MCF 10A (cell line): Measurements from ENCODE around the gene TXNDC16. TPM values are rescaled to one million over a fixed set of nuclear protein-coding genes. Genes with fewer than 3 reads are reported as not detected.
A peak's percentile ranks its signal among the peaks of the same experiment; 100 is the strongest.

Source experiments
- BruUV-seq: library from RNA; stranded (reverse); fragments of 400-500 nt; replicated peaks from 2 replicates; lab custom pipeline; 2021; lab: Mats Ljungman, UMichigan
- CTCF ChIA-PET: fragments of 300-600 bp; sonication (Branson Sonifier 250); formaldehyde crosslinking; extraction: SDS; loops from one replicate; lab custom pipeline; 2021; ENCODE audit warnings: antibody characterized with exemption, inconsistent platforms; lab: Yijun Ruan, JAX
- POLR2A ChIA-PET: fragments of 300-600, 350-650 bp; sonication (Branson Sonifier 250); formaldehyde crosslinking; extraction: SDS; loops from one replicate; lab custom pipeline; 2020; ENCODE audit warnings: antibody characterized with exemption, inconsistent platforms; lab: Yijun Ruan, JAX
- DNase-seq: peaks from one replicate; pipeline ENCODE4 v3.0.0-alpha.2; 2018; ENCODE audit not compliant: unreplicated experiment
- H3K27ac Mint-ChIP-seq: one replicate; pipeline ENCODE4 v1.8.0; 2022; ENCODE audit warnings: mild to moderate bottlenecking, low read depth, mixed read lengths; ENCODE audit not compliant: unreplicated experiment
- H3K27me3 Mint-ChIP-seq: one replicate; pipeline ENCODE4 v1.8.0; 2022; ENCODE audit warnings: mixed read lengths; ENCODE audit not compliant: insufficient read depth, unreplicated experiment
- H3K36me3 Mint-ChIP-seq: one replicate; pipeline ENCODE4 v1.8.0; 2022; ENCODE audit warnings: mild to moderate bottlenecking, moderate library complexity, mixed read lengths; ENCODE audit not compliant: insufficient read depth, unreplicated experiment
- H3K4me1 Mint-ChIP-seq: one replicate; pipeline ENCODE4 v1.8.0; 2022; ENCODE audit warnings: mixed read lengths; ENCODE audit not compliant: insufficient read depth, unreplicated experiment
- H3K4me3 Mint-ChIP-seq: one replicate; pipeline ENCODE4 v1.8.0; 2022; ENCODE audit warnings: mild to moderate bottlenecking, moderate library complexity, mixed read lengths; ENCODE audit not compliant: unreplicated experiment
- H3K9me3 Mint-ChIP-seq: one replicate; pipeline ENCODE4 v1.8.0; 2022; ENCODE audit warnings: mixed read lengths; ENCODE audit not compliant: unreplicated experiment
- CTCF ChIP-seq: fragments of 200-600 bp; IDR thresholded peaks from one replicate; pipeline ENCODE4 v1.8.0; 2022; ENCODE audit warnings: antibody characterized with exemption, mild to moderate bottlenecking; ENCODE audit not compliant: unreplicated experiment
- intact Hi-C: fragments of 100-400 bp; cut with micrococcal nuclease; formaldehyde crosslinking; loops from 2 replicates; pipeline ENCODE4 v1.14.1; 2022
- total RNA-seq: library from RNA; stranded (reverse); gene quantifications from 2 replicates; pipeline ENCODE4 v1.2.3, GENCODE V29; 2022

The TXNDC16 gene
- total RNA-seq, 1 experiment from 2014 or later = 3.8 TPM

GRCh38 chr14:52458721-52459085, 93.6 kb downstream of the TXNDC16 start:
- Mint-ChIP-seq H3K36me3 (no peaks in the 10 kb centered on the region), H3K4me3 (peak overlapping the region; percentile 72), H3K27ac (peak overlapping the region; percentile 98), H3K27me3 (no peaks in the 10 kb centered on the region), H3K4me1 (peaks cover 33% of the 10 kb centered on the region), H3K9me3 (no peaks in the 10 kb centered on the region)
- no peak for TF ChIP-seq CTCF
- ChIA-PET POLR2A (interaction anchor here (0.7 to 2.4 kb wide), 21 partner anchors 10 to 249 kb away, joined by 3 to 12 read pairs (median 5); partner anchors contain the start of genes GPR137C, PSMC6 and TXNDC16), CTCF (interaction anchor here (1.8 kb wide), 1 partner anchor 159 kb away, joined by 9 read pairs; no protein-coding TSS in a partner anchor)
- intact Hi-C loops = no loop called here
- BruUV-seq = no TSS peak
- DNase-seq = peak; percentile 35

GRCh38 chr14:52457411-52457810, 94.9 kb downstream of the TXNDC16 start:
- no peak for DNase-seq
- H3K4me3 Mint-ChIP-seq = no peak overlapping the region
- H3K36me3 Mint-ChIP-seq = no peaks in the 10 kb centered on the region
- BruUV-seq = no TSS peak
- peak overlapping the region; percentile 98 for H3K27ac Mint-ChIP-seq
- peaks cover 33% of the 10 kb centered on the region for H3K4me1 Mint-ChIP-seq
- H3K27me3 Mint-ChIP-seq = no peaks in the 10 kb centered on the region
- TF ChIP-seq CTCF = no peak
- intact Hi-C loops = no loop called here
- ChIA-PET POLR2A (interaction anchor here (0.6 to 2.4 kb wide), 18 partner anchors 9 to 467 kb away, joined by 3 to 12 read pairs (median 4); partner anchors contain the start of genes GPR137C, PSMC6 and TXNDC16), CTCF (no interaction called here)
- H3K9me3 Mint-ChIP-seq = no peaks in the 10 kb centered on the region

GRCh38 chr14:52455291-52456088, 96.8 kb downstream of the TXNDC16 start:
- DNase-seq = peak; percentile 21
- TF ChIP-seq CTCF = no peak
- intact Hi-C loops = no loop called here
- H3K27me3 Mint-ChIP-seq = no peaks in the 10 kb centered on the region
- no peaks in the 10 kb centered on the region for H3K36me3 Mint-ChIP-seq
- no TSS peak for BruUV-seq
- POLR2A ChIA-PET = interaction anchor here (0.8 to 1.5 kb wide), 5 partner anchors 12 to 104 kb away, joined by 3 to 6 read pairs (median 5); partner anchors contain the start of genes GPR137C and TXNDC16
- no peak overlapping the region for H3K4me3 Mint-ChIP-seq
- no peaks in the 10 kb centered on the region for H3K9me3 Mint-ChIP-seq
- H3K27ac Mint-ChIP-seq = peak overlapping the region; percentile 81
- CTCF ChIA-PET = interaction anchor here (0.7 to 1.0 kb wide), 4 partner anchors 9 to 477 kb away, joined by 3 to 5 read pairs (median 4); no protein-coding TSS in a partner anchor
- peaks cover 33% of the 10 kb centered on the region for H3K4me1 Mint-ChIP-seq

- POLR2A ChIA-PET = interaction anchor here (0.6 to 1.1 kb wide), 2 partner anchors 10 to 889 kb away, joined by 3 read pairs; no protein-coding TSS in a partner anchor
- Mint-ChIP-seq H3K27ac (no peak overlapping the region), H3K9me3 (peaks cover 25% of the 10 kb centered on the region), H3K27me3 (no peaks in the 10 kb centered on the region), H3K36me3 (no peaks in the 10 kb centered on the region), H3K4me3 (no peak overlapping the region), H3K4me1 (peaks cover 6% of the 10 kb centered on the region)
- BruUV-seq = no TSS peak
- TF ChIP-seq CTCF = no peak
- intact Hi-C loops = no loop called here
- no peak for DNase-seq
- CTCF ChIA-PET = no interaction called here
Observed at GRCh38 chr14:52447236-52447635, 105.1 kb downstream of the TXNDC16 start.
